HEK293 (cell line): ENCODE results near the gene CHD8.

Experiments
- KLF7 ChIP-seq: fragments of 450-650 bp; formaldehyde crosslinking; IDR thresholded peaks from 2 replicates; pipeline ENCODE4 v1.5.1; 2016; ENCODE audit warnings: missing biosample characterization, missing genetic modification characterization, borderline replicate concordance
- MZF1 ChIP-seq: fragments of 450-650 bp; formaldehyde crosslinking; IDR thresholded peaks from 2 replicates; pipeline ENCODE4 v1.5.1; 2017; ENCODE audit warnings: missing biosample characterization, missing genetic modification characterization, borderline replicate concordance
- SALL2 ChIP-seq: fragments of 450-650 bp; formaldehyde crosslinking; IDR thresholded peaks from 2 replicates; pipeline ENCODE4 v1.5.0; 2017; ENCODE audit warnings: missing biosample characterization, mild to moderate bottlenecking, missing genetic modification characterization, borderline replicate concordance
- ZNF121 ChIP-seq: fragments of 450-650 bp; formaldehyde crosslinking; IDR thresholded peaks from 2 replicates; pipeline ENCODE4 v1.5.1; 2016; ENCODE audit warnings: missing biosample characterization, missing genetic modification characterization
- ZNF146 ChIP-seq: fragments of 450-650 bp; formaldehyde crosslinking; IDR thresholded peaks from 2 replicates; pipeline ENCODE4 v1.5.1; 2016; ENCODE audit warnings: missing biosample characterization, missing genetic modification characterization
- ZNF175 ChIP-seq: fragments of 450-650 bp; formaldehyde crosslinking; IDR thresholded peaks from 2 replicates; pipeline ENCODE4 v1.5.1; 2016; ENCODE audit warnings: missing biosample characterization, missing genetic modification characterization
- ZNF184 ChIP-seq: fragments of 450-650 bp; IDR thresholded peaks from 2 replicates; pipeline ENCODE4 v1.5.1; 2018; ENCODE audit warnings: missing biosample characterization, mild to moderate bottlenecking, missing genetic modification characterization
- ZNF324 ChIP-seq: fragments of 450-650 bp; formaldehyde crosslinking; IDR thresholded peaks from 2 replicates; pipeline ENCODE4 v1.5.1; 2016; ENCODE audit warnings: missing biosample characterization, missing genetic modification characterization
- ZNF394 ChIP-seq: fragments of 450-650 bp; formaldehyde crosslinking; IDR thresholded peaks from 2 replicates; pipeline ENCODE4 v1.5.1; 2016; ENCODE audit warnings: missing biosample characterization, missing genetic modification characterization, mild to moderate bottlenecking, moderate library complexity, borderline replicate concordance
- ZNF510 ChIP-seq: fragments of 450-650 bp; formaldehyde crosslinking; IDR thresholded peaks from 2 replicates; pipeline ENCODE4 v1.5.1; 2018; ENCODE audit warnings: mild to moderate bottlenecking, missing genetic modification characterization, missing biosample characterization; ENCODE audit not compliant: insufficient replicate concordance
- ZNF514 ChIP-seq: fragments of 450-650 bp; formaldehyde crosslinking; IDR thresholded peaks from 2 replicates; pipeline ENCODE4 v1.5.1; 2016; ENCODE audit warnings: missing biosample characterization, missing genetic modification characterization
- ZNF623 ChIP-seq: fragments of 450-650 bp; formaldehyde crosslinking; IDR thresholded peaks from 2 replicates; pipeline ENCODE4 v1.5.1; 2016; ENCODE audit warnings: missing biosample characterization, missing genetic modification characterization
- ZNF660 ChIP-seq: fragments of 450-650 bp; IDR thresholded peaks from 2 replicates; pipeline ENCODE4 v1.5.1; 2018; ENCODE audit warnings: missing biosample characterization, mild to moderate bottlenecking, missing genetic modification characterization
- ZNF701 ChIP-seq: fragments of 450-650 bp; formaldehyde crosslinking; IDR thresholded peaks from 2 replicates; pipeline ENCODE4 v1.5.1; 2016; ENCODE audit warnings: missing biosample characterization, missing genetic modification characterization
- ZNF837 ChIP-seq: fragments of 450-650 bp; formaldehyde crosslinking; IDR thresholded peaks from 2 replicates; pipeline ENCODE4 v1.5.1; 2016; ENCODE audit warnings: missing biosample characterization, missing genetic modification characterization
- TF ChIP-seq, protein P1 (sequence below): fragments of 450-650 bp; formaldehyde crosslinking; IDR thresholded peaks from 2 replicates; pipeline ENCODE4 v1.5.1; 2016; ENCODE audit warnings: missing biosample characterization, missing genetic modification characterization, borderline replicate concordance
- TF ChIP-seq, protein P2 (sequence below): sonication (generic); formaldehyde crosslinking; IDR thresholded peaks from 2 replicates; pipeline ENCODE4 v1.8.1; 2022; ENCODE audit warnings: mild to moderate bottlenecking, moderate library complexity, missing genetic modification reagents
- TF ChIP-seq, protein P3 (sequence below): fragments of 450-650 bp; formaldehyde crosslinking; IDR thresholded peaks from 2 replicates; pipeline ENCODE4 v1.5.1; 2016; ENCODE audit warnings: missing biosample characterization, missing genetic modification characterization
- TF ChIP-seq, protein P4 (sequence below): fragments of 450-650 bp; formaldehyde crosslinking; IDR thresholded peaks from 2 replicates; pipeline ENCODE4 v1.5.1; 2017; ENCODE audit warnings: missing biosample characterization, missing genetic modification characterization
- TF ChIP-seq, protein P5 (sequence below): fragments of 450-650 bp; formaldehyde crosslinking; IDR thresholded peaks from 2 replicates; pipeline ENCODE4 v1.5.1; 2016; ENCODE audit warnings: missing biosample characterization, missing genetic modification characterization
- TF ChIP-seq, protein P6 (sequence below): fragments of 450-650 bp; formaldehyde crosslinking; IDR thresholded peaks from 2 replicates; pipeline ENCODE4 v1.5.1; 2016; ENCODE audit warnings: missing biosample characterization, missing genetic modification characterization
- TF ChIP-seq, protein P7 (sequence below): fragments of 450-650 bp; formaldehyde crosslinking; conservative IDR thresholded peaks from 2 replicates; pipeline ENCODE4 v1.5.1; 2016; ENCODE audit warnings: low read depth, missing biosample characterization, missing genetic modification characterization

The CHD8 gene

DNA sequence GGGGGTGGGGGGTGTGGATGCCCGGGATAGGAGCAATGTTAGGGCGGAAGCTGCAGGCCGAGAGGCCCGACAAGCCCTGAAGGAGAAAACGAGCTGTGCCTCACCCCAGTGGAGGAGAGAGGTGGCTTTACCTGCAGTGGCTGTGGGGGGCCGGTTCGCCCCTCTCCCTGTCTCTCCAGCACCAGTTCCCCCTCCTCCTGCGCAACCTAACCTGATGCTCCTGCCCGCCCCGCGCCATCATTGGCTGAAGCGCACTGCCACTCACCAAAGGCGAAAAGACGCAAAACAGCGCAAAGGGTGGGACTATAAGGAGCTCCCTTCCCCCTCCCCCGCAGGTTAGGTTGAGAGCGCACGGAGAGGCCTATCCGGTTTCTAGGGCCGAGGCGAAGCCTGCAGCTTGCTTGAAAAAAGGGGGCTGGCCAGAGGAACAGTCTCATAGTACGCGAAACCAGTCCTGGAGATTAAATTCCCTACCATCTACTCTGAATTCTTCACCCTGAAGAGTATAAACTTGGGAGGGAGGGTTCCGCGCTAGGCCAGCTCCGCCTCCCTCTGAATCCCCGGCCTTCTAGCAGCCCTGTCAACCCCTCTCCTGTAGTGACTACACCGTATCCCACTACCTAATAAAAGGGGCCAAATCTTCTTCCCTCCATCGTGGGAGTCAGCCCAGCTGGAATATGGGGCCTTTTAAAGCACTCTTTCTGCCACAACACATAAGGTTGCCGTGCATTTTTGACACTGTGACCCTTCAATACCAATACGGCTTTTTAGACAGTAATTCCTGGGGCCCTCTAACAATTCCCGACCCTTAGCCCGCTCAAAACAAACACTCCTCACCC lies 18.6 kb downstream of the CHD8 start (continued):
- TF ChIP-seq, protein P1, sequence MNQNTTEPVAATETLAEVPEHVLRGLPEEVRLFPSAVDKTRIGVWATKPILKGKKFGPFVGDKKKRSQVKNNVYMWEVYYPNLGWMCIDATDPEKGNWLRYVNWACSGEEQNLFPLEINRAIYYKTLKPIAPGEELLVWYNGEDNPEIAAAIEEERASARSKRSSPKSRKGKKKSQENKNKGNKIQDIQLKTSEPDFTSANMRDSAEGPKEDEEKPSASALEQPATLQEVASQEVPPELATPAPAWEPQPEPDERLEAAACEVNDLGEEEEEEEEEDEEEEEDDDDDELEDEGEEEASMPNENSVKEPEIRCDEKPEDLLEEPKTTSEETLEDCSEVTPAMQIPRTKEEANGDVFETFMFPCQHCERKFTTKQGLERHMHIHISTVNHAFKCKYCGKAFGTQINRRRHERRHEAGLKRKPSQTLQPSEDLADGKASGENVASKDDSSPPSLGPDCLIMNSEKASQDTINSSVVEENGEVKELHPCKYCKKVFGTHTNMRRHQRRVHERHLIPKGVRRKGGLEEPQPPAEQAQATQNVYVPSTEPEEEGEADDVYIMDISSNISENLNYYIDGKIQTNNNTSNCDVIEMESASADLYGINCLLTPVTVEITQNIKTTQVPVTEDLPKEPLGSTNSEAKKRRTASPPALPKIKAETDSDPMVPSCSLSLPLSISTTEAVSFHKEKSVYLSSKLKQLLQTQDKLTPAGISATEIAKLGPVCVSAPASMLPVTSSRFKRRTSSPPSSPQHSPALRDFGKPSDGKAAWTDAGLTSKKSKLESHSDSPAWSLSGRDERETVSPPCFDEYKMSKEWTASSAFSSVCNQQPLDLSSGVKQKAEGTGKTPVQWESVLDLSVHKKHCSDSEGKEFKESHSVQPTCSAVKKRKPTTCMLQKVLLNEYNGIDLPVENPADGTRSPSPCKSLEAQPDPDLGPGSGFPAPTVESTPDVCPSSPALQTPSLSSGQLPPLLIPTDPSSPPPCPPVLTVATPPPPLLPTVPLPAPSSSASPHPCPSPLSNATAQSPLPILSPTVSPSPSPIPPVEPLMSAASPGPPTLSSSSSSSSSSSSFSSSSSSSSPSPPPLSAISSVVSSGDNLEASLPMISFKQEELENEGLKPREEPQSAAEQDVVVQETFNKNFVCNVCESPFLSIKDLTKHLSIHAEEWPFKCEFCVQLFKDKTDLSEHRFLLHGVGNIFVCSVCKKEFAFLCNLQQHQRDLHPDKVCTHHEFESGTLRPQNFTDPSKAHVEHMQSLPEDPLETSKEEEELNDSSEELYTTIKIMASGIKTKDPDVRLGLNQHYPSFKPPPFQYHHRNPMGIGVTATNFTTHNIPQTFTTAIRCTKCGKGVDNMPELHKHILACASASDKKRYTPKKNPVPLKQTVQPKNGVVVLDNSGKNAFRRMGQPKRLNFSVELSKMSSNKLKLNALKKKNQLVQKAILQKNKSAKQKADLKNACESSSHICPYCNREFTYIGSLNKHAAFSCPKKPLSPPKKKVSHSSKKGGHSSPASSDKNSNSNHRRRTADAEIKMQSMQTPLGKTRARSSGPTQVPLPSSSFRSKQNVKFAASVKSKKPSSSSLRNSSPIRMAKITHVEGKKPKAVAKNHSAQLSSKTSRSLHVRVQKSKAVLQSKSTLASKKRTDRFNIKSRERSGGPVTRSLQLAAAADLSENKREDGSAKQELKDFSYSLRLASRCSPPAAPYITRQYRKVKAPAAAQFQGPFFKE (tag by site-specific recombination): no peak
- TF ChIP-seq, protein P2, sequence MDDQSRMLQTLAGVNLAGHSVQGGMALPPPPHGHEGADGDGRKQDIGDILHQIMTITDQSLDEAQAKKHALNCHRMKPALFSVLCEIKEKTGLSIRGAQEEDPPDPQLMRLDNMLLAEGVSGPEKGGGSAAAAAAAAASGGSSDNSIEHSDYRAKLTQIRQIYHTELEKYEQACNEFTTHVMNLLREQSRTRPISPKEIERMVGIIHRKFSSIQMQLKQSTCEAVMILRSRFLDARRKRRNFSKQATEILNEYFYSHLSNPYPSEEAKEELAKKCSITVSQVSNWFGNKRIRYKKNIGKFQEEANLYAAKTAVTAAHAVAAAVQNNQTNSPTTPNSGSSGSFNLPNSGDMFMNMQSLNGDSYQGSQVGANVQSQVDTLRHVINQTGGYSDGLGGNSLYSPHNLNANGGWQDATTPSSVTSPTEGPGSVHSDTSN (CRISPR knock-in tag): peak; percentile 97
- no peak for TF ChIP-seq ZNF394 (tag by site-specific recombination)
- 0 out of 2 replicates have a peak, but pooled peaks have one; percentile 50 for TF ChIP-seq ZNF324 (tag by site-specific recombination)
- TF ChIP-seq, protein P3, sequence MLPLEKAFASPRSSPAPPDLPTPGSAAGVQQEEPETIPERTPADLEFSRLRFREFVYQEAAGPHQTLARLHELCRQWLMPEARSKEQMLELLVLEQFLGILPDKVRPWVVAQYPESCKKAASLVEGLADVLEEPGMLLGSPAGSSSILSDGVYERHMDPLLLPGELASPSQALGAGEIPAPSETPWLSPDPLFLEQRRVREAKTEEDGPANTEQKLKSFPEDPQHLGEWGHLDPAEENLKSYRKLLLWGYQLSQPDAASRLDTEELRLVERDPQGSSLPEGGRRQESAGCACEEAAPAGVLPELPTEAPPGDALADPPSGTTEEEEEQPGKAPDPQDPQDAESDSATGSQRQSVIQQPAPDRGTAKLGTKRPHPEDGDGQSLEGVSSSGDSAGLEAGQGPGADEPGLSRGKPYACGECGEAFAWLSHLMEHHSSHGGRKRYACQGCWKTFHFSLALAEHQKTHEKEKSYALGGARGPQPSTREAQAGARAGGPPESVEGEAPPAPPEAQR: no peak
- TF ChIP-seq, protein P4, sequence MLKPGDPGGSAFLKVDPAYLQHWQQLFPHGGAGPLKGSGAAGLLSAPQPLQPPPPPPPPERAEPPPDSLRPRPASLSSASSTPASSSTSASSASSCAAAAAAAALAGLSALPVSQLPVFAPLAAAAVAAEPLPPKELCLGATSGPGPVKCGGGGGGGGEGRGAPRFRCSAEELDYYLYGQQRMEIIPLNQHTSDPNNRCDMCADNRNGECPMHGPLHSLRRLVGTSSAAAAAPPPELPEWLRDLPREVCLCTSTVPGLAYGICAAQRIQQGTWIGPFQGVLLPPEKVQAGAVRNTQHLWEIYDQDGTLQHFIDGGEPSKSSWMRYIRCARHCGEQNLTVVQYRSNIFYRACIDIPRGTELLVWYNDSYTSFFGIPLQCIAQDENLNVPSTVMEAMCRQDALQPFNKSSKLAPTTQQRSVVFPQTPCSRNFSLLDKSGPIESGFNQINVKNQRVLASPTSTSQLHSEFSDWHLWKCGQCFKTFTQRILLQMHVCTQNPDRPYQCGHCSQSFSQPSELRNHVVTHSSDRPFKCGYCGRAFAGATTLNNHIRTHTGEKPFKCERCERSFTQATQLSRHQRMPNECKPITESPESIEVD: no peak
- no peak for TF ChIP-seq ZNF701 (tag by site-specific recombination)
- TF ChIP-seq ZNF837 (tag by site-specific recombination): no peak
- no peak; the same call in 1 of the 2 replicates for TF ChIP-seq ZNF146
- no peak for TF ChIP-seq ZNF121 (tag by site-specific recombination)
- TF ChIP-seq, protein P5, sequence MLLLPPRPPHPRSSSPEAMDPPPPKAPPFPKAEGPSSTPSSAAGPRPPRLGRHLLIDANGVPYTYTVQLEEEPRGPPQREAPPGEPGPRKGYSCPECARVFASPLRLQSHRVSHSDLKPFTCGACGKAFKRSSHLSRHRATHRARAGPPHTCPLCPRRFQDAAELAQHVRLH (tag by site-specific recombination): no peak
- no peak for TF ChIP-seq ZNF660 (tag by site-specific recombination)
- TF ChIP-seq ZNF184: no peak
- TF ChIP-seq ZNF623: no peak
- no peak for TF ChIP-seq ZNF175 (tag by site-specific recombination)
- TF ChIP-seq KLF7 (tag by site-specific recombination): peak; percentile 67; the same call in 1 of the 2 replicates
- TF ChIP-seq MZF1 (tag by site-specific recombination): 0 out of 2 replicates have a peak, but pooled peaks have one; percentile 27
- TF ChIP-seq, protein P6, sequence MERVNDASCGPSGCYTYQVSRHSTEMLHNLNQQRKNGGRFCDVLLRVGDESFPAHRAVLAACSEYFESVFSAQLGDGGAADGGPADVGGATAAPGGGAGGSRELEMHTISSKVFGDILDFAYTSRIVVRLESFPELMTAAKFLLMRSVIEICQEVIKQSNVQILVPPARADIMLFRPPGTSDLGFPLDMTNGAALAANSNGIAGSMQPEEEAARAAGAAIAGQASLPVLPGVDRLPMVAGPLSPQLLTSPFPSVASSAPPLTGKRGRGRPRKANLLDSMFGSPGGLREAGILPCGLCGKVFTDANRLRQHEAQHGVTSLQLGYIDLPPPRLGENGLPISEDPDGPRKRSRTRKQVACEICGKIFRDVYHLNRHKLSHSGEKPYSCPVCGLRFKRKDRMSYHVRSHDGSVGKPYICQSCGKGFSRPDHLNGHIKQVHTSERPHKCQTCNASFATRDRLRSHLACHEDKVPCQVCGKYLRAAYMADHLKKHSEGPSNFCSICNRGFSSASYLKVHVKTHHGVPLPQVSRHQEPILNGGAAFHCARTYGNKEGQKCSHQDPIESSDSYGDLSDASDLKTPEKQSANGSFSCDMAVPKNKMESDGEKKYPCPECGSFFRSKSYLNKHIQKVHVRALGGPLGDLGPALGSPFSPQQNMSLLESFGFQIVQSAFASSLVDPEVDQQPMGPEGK: peak; percentile 98
- no peak for TF ChIP-seq ZNF510
- TF ChIP-seq ZNF514 (tag by site-specific recombination): no peak
- TF ChIP-seq, protein P7, sequence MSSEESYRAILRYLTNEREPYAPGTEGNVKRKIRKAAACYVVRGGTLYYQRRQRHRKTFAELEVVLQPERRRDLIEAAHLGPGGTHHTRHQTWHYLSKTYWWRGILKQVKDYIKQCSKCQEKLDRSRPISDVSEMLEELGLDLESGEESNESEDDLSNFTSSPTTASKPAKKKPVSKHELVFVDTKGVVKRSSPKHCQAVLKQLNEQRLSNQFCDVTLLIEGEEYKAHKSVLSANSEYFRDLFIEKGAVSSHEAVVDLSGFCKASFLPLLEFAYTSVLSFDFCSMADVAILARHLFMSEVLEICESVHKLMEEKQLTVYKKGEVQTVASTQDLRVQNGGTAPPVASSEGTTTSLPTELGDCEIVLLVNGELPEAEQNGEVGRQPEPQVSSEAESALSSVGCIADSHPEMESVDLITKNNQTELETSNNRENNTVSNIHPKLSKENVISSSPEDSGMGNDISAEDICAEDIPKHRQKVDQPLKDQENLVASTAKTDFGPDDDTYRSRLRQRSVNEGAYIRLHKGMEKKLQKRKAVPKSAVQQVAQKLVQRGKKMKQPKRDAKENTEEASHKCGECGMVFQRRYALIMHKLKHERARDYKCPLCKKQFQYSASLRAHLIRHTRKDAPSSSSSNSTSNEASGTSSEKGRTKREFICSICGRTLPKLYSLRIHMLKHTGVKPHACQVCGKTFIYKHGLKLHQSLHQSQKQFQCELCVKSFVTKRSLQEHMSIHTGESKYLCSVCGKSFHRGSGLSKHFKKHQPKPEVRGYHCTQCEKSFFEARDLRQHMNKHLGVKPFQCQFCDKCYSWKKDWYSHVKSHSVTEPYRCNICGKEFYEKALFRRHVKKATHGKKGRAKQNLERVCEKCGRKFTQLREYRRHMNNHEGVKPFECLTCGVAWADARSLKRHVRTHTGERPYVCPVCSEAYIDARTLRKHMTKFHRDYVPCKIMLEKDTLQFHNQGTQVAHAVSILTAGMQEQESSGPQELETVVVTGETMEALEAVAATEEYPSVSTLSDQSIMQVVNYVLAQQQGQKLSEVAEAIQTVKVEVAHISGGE: no peak
- TF ChIP-seq SALL2 (tag by site-specific recombination): no peak
